Measurements from ENCODE around the gene TWSG1. TPM values are rescaled to one million over a fixed set of nuclear protein-coding genes. Genes with fewer than 3 reads are reported as not detected.
A peak's percentile ranks its signal among the peaks of the same experiment; 100 is the strongest.
"Not testable (repeated sequence)": the region's sequence is repeated elsewhere in the genome, so short reads cannot be mapped to it uniquely, and the experiment has no call there.

Gene TWSG1
- total and polyA plus RNA-seq, 2 of the 13 experiments (the other 11 are each of a cell fraction or from before 2014, with no cell fraction given), result 6.6 to 9.4 TPM

DNA sequence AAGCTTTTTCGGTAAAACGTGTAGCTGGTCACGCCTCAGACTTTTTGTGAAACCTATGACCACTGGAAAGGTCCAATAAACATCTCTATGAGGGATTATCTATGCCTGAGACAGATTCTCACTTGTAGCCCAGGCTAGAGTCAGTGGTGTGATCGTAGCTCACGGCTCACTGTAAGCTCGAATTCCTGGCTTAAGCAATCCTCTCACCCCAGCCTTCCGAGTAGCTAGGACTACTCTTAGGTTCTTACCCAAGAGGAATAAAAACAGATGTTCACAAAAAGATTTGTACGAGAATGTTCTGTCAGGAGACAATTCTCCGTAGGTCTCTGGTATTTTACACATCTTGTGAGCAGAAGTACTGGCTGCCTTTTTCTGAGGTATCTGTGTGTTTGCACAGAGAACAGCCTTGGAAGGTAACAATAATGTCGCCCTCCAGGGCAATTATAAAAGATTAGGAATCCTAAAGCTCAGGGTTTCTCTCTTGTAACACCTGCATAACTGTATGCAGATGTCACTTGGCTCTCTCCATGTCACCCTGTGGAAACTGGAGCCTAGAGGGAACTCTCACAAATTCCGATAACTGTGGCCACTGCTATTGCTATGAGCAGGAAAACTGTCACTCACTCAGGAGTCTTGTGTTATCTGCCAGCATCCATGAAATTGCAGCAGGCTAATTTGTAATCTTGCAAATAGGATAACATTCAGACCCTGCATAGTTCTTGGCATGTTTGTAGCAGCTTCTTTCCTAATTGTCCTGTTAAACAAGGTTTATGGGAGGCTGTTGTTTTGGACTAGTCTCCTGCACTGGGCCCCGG is 115.2 kb downstream of the TWSG1 start:
- Histone ChIP-seq H3K4me3 (replicated peaks in 1 of 3; ENCODE audit: insufficient read depth in 1 of 3, low read depth in 2 of 3, low read length in 3 of 3) (no peak overlapping the region; a peak in 1 of 6 replicates), H3K4me1 (ENCODE audit: insufficient read depth, low read length) (peaks cover 11% of the 10 kb centered on the region), H3K27me3 (ENCODE audit: control insufficient read depth in 1 of 2, insufficient read depth in 2 of 2, low read length in 2 of 2) (no peaks in the 10 kb centered on the region; a peak in 1 of 5 replicates), H3K27ac (ENCODE audit: extremely low read length, insufficient read depth, low read length) (no peak overlapping the region), H3K79me2 (ENCODE audit: insufficient read depth, low read length) (no peaks in the 10 kb centered on the region), H3K36me3 (replicated peaks in 1 of 2; ENCODE audit: control insufficient read depth in 1 of 2, insufficient read depth in 2 of 2, low read length in 2 of 2) (no peaks in the 10 kb centered on the region), H4K20me1 (ENCODE audit: insufficient read depth, low read length) (no peaks in the 10 kb centered on the region), H3K9me3 (ENCODE audit: low read length) (peaks cover 11% of the 10 kb centered on the region), H2AFZ (ENCODE audit: low read length) (peak overlapping the region; percentile 42), H3K4me2 (ENCODE audit: low read depth, low read length) (peak overlapping the region; percentile 62), H3K9ac (ENCODE audit: insufficient read depth, low read depth, low read length) (no peak overlapping the region)
- intact Hi-C loops (cut with micrococcal nuclease; ENCODE audit: unreplicated experiment), result no loop called here
- no TSS peak for BruUV-seq (replicated peaks)
- CTCF ChIA-PET (ENCODE audit: low intra/inter-chr PET ratio, low total read pairs), result no interaction called here
- TF ChIP-seq ZNF7 (CRISPR knock-in tag; IDR thresholded peaks at IDR 0.05), result peak; percentile 76
- TF ChIP-seq ZBED4 (CRISPR knock-in tag; IDR thresholded peaks at IDR 0.05; ENCODE audit: borderline replicate concordance), result no peak
- peak; percentile 73 for ATAC-seq
- DNase-seq (ENCODE audit: low spot score), result no peak
- in situ Hi-C loops (cut with HindIII; ENCODE audit: extremely low pct_ligation_motif_present, low pct_unique_long_range_greater_than_20kb), result no loop called here
- POLR2A ChIA-PET, result no interaction called here
- WGBS (ENCODE audit: low lambda C conversion rate), result 14% methylated on average over 12 of the region's 12 CpGs
- no peak for FAIRE-seq

DNA sequence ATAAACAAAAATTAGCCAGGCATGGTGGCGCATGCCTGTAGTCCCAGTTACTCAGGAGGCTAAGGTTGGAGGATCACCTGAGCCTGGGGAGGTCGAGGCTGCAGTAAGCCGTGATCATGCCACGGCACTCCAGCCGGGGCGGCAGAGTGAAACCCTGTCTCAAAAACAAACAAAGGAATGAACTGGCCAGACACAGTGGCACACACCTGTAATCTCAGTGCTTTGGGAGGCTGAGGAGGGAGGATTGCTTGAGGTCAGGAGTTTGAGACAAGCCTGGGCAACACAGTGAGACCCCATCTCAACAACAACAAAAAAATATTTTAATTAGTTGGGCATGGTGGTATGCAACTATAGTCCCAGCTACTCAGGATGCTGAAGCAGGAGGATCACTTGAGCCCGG is 116.3 kb downstream of the TWSG1 start:
- ATAC-seq; H3K9ac ChIP-seq (ENCODE audit: insufficient read depth, low read depth, low read length); FAIRE-seq; H3K79me2 ChIP-seq (ENCODE audit: insufficient read depth, low read length); in situ Hi-C loops (cut with HindIII; ENCODE audit: extremely low pct_ligation_motif_present, low pct_unique_long_range_greater_than_20kb); DNase-seq (ENCODE audit: low spot score); H3K4me2 ChIP-seq (ENCODE audit: low read depth, low read length); H3K36me3 ChIP-seq (replicated peaks in 1 of 2; ENCODE audit: control insufficient read depth in 1 of 2, insufficient read depth in 2 of 2, low read length in 2 of 2); intact Hi-C loops (cut with micrococcal nuclease; ENCODE audit: unreplicated experiment); CTCF ChIA-PET (ENCODE audit: low intra/inter-chr PET ratio, low total read pairs); H2AFZ ChIP-seq (ENCODE audit: low read length); H4K20me1 ChIP-seq (ENCODE audit: insufficient read depth, low read length); POLR2A ChIA-PET; H3K4me3 ChIP-seq (replicated peaks in 1 of 3; ENCODE audit: insufficient read depth in 1 of 3, low read depth in 2 of 3, low read length in 3 of 3); H3K27me3 ChIP-seq (ENCODE audit: control insufficient read depth in 1 of 2, insufficient read depth in 2 of 2, low read length in 2 of 2); H3K27ac ChIP-seq (ENCODE audit: extremely low read length, insufficient read depth, low read length); BruUV-seq (replicated peaks): not testable (repeated sequence)
- Histone ChIP-seq H3K9me3 (ENCODE audit: low read length) (peaks cover 17% of the 10 kb centered on the region), H3K4me1 (ENCODE audit: insufficient read depth, low read length) (peaks cover 11% of the 10 kb centered on the region)
- 20% methylated on average over 6 of the region's 7 CpGs for WGBS (ENCODE audit: low lambda C conversion rate)
- TF ChIP-seq, protein P1, sequence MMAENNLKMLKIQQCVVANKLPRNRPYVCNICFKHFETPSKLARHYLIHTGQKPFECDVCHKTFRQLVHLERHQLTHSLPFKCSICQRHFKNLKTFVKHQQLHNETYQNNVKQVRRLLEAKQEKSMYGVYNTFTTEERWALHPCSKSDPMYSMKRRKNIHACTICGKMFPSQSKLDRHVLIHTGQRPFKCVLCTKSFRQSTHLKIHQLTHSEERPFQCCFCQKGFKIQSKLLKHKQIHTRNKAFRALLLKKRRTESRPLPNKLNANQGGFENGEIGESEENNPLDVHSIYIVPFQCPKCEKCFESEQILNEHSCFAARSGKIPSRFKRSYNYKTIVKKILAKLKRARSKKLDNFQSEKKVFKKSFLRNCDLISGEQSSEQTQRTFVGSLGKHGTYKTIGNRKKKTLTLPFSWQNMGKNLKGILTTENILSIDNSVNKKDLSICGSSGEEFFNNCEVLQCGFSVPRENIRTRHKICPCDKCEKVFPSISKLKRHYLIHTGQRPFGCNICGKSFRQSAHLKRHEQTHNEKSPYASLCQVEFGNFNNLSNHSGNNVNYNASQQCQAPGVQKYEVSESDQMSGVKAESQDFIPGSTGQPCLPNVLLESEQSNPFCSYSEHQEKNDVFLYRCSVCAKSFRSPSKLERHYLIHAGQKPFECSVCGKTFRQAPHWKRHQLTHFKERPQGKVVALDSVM (CRISPR knock-in tag; IDR thresholded peaks at IDR 0.05), result peak; percentile 60; the same call in 1 of the 2 replicates
- TF ChIP-seq ZNF121 (CRISPR knock-in tag; IDR thresholded peaks at IDR 0.05), result 0 out of 2 replicates have a peak, but pooled peaks have one; percentile 17

Data from HepG2 (cell line).